HEK293 (cell line): ENCODE data around the gene ADSS1.

Experiments used
- BCL11A ChIP-seq: fragments of 450-650 bp; formaldehyde crosslinking; IDR thresholded peaks from 2 replicates; pipeline ENCODE4 v1.5.1; 2016; ENCODE audit warnings: low read depth, missing biosample characterization, missing genetic modification characterization
- BCL11B ChIP-seq: fragments of 450-650 bp; formaldehyde crosslinking; IDR thresholded peaks from 2 replicates; pipeline ENCODE4 v1.5.1; 2016; ENCODE audit warnings: low read depth, missing biosample characterization, missing genetic modification characterization
- GLIS2 ChIP-seq: fragments of 450-650 bp; formaldehyde crosslinking; IDR thresholded peaks from 2 replicates; pipeline ENCODE4 v1.5.1; 2016; ENCODE audit warnings: missing biosample characterization, missing genetic modification characterization
- KLF8 ChIP-seq: fragments of 450-650 bp; formaldehyde crosslinking; IDR thresholded peaks from 2 replicates; pipeline ENCODE4 v1.5.1; 2016; ENCODE audit warnings: missing biosample characterization, missing genetic modification characterization
- MZF1 ChIP-seq: fragments of 450-650 bp; formaldehyde crosslinking; IDR thresholded peaks from 2 replicates; pipeline ENCODE4 v1.5.1; 2017; ENCODE audit warnings: missing biosample characterization, missing genetic modification characterization, borderline replicate concordance
- SP2 ChIP-seq: fragments of 450-650 bp; formaldehyde crosslinking; IDR thresholded peaks from 2 replicates; pipeline ENCODE4 v1.5.1; 2016; ENCODE audit warnings: missing biosample characterization, missing genetic modification characterization
- SP7 ChIP-seq: fragments of 450-650 bp; formaldehyde crosslinking; IDR thresholded peaks from 2 replicates; pipeline ENCODE4 v1.5.1; 2016; ENCODE audit warnings: missing biosample characterization, missing genetic modification characterization
- ZBTB1 ChIP-seq: fragments of 450-650 bp; formaldehyde crosslinking; IDR thresholded peaks from 2 replicates; pipeline ENCODE4 v1.5.1; 2016; ENCODE audit warnings: missing biosample characterization, missing genetic modification characterization
- ZBTB17 ChIP-seq: fragments of 450-650 bp; formaldehyde crosslinking; IDR thresholded peaks from 2 replicates; pipeline ENCODE4 v1.5.1; 2016; ENCODE audit warnings: missing biosample characterization, missing genetic modification characterization
- ZBTB8A ChIP-seq: fragments of 450-650 bp; formaldehyde crosslinking; IDR thresholded peaks from 2 replicates; pipeline ENCODE4 v1.5.1; 2016; ENCODE audit warnings: missing biosample characterization, missing genetic modification characterization
- ZNF121 ChIP-seq: fragments of 450-650 bp; formaldehyde crosslinking; IDR thresholded peaks from 2 replicates; pipeline ENCODE4 v1.5.1; 2016; ENCODE audit warnings: missing biosample characterization, missing genetic modification characterization
- ZNF133 ChIP-seq: fragments of 450-650 bp; formaldehyde crosslinking; IDR thresholded peaks from 2 replicates; pipeline ENCODE4 v1.5.1; 2016; ENCODE audit warnings: missing biosample characterization, missing genetic modification characterization
- ZNF155 ChIP-seq: fragments of 450-650 bp; formaldehyde crosslinking; IDR thresholded peaks from 2 replicates; pipeline ENCODE4 v1.5.1; 2016; ENCODE audit warnings: missing biosample characterization, missing genetic modification characterization
- ZNF211 ChIP-seq: fragments of 450-650 bp; formaldehyde crosslinking; IDR thresholded peaks from 2 replicates; pipeline ENCODE4 v1.5.1; 2016; ENCODE audit warnings: low read depth, missing biosample characterization, missing genetic modification characterization
- ZNF214 ChIP-seq: fragments of 450-650 bp; formaldehyde crosslinking; IDR thresholded peaks from 2 replicates; pipeline ENCODE4 v1.5.1; 2017; ENCODE audit warnings: missing biosample characterization, mild to moderate bottlenecking, missing genetic modification characterization, borderline replicate concordance
- ZNF292 ChIP-seq: fragments of 450-650 bp; formaldehyde crosslinking; IDR thresholded peaks from 2 replicates; pipeline ENCODE4 v1.5.1; 2016; ENCODE audit warnings: low read depth, missing biosample characterization, missing genetic modification characterization, borderline replicate concordance
- ZNF335 ChIP-seq: fragments of 450-650 bp; formaldehyde crosslinking; conservative IDR thresholded peaks from 2 replicates; pipeline ENCODE4 v1.5.1; 2016; ENCODE audit warnings: missing biosample characterization, missing genetic modification characterization
- ZNF350 ChIP-seq: fragments of 450-650 bp; formaldehyde crosslinking; IDR thresholded peaks from 2 replicates; pipeline ENCODE4 v1.5.0; 2017; ENCODE audit warnings: missing biosample characterization, mild to moderate bottlenecking, missing genetic modification characterization
- ZNF391 ChIP-seq: fragments of 450-650 bp; formaldehyde crosslinking; IDR thresholded peaks from 2 replicates; pipeline ENCODE4 v1.5.1; 2016; ENCODE audit warnings: low read depth, missing biosample characterization, missing genetic modification characterization, borderline replicate concordance
- ZNF423 ChIP-seq: fragments of 450-650 bp; formaldehyde crosslinking; IDR thresholded peaks from 2 replicates; pipeline ENCODE4 v1.5.1; 2016; ENCODE audit warnings: missing biosample characterization, missing genetic modification characterization
- ZNF548 ChIP-seq: fragments of 450-650 bp; formaldehyde crosslinking; IDR thresholded peaks from 2 replicates; pipeline ENCODE4 v1.5.1; 2016; ENCODE audit warnings: missing biosample characterization, missing genetic modification characterization
- ZNF561 ChIP-seq: fragments of 450-650 bp; IDR thresholded peaks from 2 replicates; pipeline ENCODE4 v1.5.1; 2018; ENCODE audit warnings: missing biosample characterization, missing genetic modification characterization, borderline replicate concordance
- ZNF571 ChIP-seq: fragments of 450-650 bp; formaldehyde crosslinking; IDR thresholded peaks from 2 replicates; pipeline ENCODE4 v1.5.0; 2017; ENCODE audit warnings: missing biosample characterization, missing genetic modification characterization
- ZNF629 ChIP-seq: fragments of 450-650 bp; formaldehyde crosslinking; IDR thresholded peaks from 2 replicates; pipeline ENCODE4 v1.5.1; 2017; ENCODE audit warnings: missing biosample characterization, missing genetic modification characterization
- ZSCAN30 ChIP-seq: fragments of 450-650 bp; IDR thresholded peaks from 2 replicates; pipeline ENCODE4 v1.5.1; 2018; ENCODE audit warnings: missing biosample characterization, mild to moderate bottlenecking, missing genetic modification characterization, moderate library complexity
- TF ChIP-seq, protein P1 (sequence below): fragments of 450-650 bp; formaldehyde crosslinking; optimal IDR thresholded peaks from 2 replicates; pipeline ENCODE3; 2016; ENCODE audit warnings: missing biosample characterization, mild to moderate bottlenecking, missing genetic modification characterization
- TF ChIP-seq, protein P2 (sequence below): fragments of 450-650 bp; formaldehyde crosslinking; IDR thresholded peaks from 2 replicates; pipeline ENCODE4 v1.5.1; 2016; ENCODE audit warnings: missing biosample characterization, missing genetic modification characterization
- TF ChIP-seq, protein P3 (sequence below): fragments of 450-650 bp; formaldehyde crosslinking; IDR thresholded peaks from 2 replicates; pipeline ENCODE4 v1.5.1; 2016; ENCODE audit warnings: missing biosample characterization, missing genetic modification characterization, borderline replicate concordance
- TF ChIP-seq, protein P4 (sequence below): fragments of 450-650 bp; formaldehyde crosslinking; IDR thresholded peaks from 2 replicates; pipeline ENCODE4; 2016; ENCODE audit warnings: missing biosample characterization, missing genetic modification characterization
- TF ChIP-seq, protein P5 (sequence below): fragments of 450-650 bp; formaldehyde crosslinking; IDR thresholded peaks from 2 replicates; pipeline ENCODE4 v1.5.1; 2016; ENCODE audit warnings: missing biosample characterization, missing genetic modification characterization

Gene ADSS1

DNA sequence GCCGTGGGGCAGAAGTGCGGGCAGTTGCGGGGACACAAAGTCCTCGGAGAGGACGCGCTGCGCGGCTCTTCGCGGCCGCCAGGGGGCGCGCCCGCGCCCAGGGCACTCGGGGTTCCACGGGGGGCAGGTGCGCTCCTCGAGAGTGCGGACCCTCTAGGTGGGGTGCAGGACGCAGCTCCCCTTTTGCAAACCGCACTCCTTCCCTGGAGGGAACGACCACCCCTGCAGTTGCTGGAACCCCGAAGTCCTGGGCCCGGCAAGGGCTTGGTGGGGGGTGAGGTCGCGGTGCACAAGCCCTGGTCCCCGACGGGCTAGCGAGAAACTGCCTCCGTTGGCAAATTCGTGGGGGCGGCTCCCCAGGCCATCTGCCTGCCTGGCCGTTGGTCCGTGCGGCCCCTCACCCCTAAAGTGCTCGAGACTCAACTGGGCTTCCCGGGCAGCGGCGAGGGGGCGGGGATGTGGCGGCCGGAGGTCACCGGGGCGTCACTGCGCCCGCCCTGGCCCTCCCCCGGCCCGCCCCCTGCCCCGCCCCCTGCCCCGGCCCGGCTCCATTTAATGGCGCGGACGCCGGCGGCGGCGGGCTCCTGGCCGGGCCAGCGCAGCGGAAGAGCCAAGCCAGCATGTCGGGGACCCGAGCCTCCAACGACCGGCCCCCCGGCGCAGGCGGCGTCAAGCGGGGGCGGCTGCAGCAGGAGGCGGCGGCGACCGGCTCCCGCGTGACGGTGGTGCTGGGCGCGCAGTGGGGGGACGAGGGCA lies at the start of gene ADSS1 (continued):
- TF ChIP-seq KLF8 = peak; percentile 82
- no peak for TF ChIP-seq ZNF548
- TF ChIP-seq, protein P1, sequence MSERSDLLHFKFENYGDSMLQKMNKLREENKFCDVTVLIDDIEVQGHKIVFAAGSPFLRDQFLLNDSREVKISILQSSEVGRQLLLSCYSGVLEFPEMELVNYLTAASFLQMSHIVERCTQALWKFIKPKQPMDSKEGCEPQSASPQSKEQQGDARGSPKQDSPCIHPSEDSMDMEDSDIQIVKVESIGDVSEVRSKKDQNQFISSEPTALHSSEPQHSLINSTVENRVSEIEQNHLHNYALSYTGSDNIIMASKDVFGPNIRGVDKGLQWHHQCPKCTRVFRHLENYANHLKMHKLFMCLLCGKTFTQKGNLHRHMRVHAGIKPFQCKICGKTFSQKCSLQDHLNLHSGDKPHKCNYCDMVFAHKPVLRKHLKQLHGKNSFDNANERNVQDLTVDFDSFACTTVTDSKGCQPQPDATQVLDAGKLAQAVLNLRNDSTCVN = peak; percentile 68
- TF ChIP-seq, protein P2, sequence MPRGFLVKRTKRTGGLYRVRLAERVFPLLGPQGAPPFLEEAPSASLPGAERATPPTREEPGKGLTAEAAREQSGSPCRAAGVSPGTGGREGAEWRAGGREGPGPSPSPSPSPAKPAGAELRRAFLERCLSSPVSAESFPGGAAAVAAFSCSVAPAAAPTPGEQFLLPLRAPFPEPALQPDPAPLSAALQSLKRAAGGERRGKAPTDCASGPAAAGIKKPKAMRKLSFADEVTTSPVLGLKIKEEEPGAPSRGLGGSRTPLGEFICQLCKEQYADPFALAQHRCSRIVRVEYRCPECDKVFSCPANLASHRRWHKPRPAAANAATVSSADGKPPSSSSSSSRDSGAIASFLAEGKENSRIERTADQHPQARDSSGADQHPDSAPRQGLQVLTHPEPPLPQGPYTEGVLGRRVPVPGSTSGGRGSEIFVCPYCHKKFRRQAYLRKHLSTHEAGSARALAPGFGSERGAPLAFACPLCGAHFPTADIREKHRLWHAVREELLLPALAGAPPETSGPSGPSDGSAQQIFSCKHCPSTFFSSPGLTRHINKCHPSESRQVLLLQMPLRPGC = peak; percentile 51; the same call in 1 of the 2 replicates
- TF ChIP-seq ZSCAN30 (tag by site-specific recombination) = peak; percentile 73; the same call in 1 of the 2 replicates
- peak; percentile 96 for TF ChIP-seq GLIS2 (tag by site-specific recombination)
- peak; percentile 57 for TF ChIP-seq SP2 (tag by site-specific recombination)
- TF ChIP-seq ZNF423 (tag by site-specific recombination) = no peak
- TF ChIP-seq ZNF214 (tag by site-specific recombination) = no peak
- no peak for TF ChIP-seq ZNF133 (tag by site-specific recombination)
- TF ChIP-seq BCL11A (tag by site-specific recombination) = peak; percentile 83
- TF ChIP-seq ZNF561 = no peak
- no peak for TF ChIP-seq MZF1 (tag by site-specific recombination)
- no peak for TF ChIP-seq ZNF292
- 0 out of 2 replicates have a peak, but pooled peaks have one; percentile 71 for TF ChIP-seq ZBTB1 (tag by site-specific recombination)
- TF ChIP-seq, protein P3, sequence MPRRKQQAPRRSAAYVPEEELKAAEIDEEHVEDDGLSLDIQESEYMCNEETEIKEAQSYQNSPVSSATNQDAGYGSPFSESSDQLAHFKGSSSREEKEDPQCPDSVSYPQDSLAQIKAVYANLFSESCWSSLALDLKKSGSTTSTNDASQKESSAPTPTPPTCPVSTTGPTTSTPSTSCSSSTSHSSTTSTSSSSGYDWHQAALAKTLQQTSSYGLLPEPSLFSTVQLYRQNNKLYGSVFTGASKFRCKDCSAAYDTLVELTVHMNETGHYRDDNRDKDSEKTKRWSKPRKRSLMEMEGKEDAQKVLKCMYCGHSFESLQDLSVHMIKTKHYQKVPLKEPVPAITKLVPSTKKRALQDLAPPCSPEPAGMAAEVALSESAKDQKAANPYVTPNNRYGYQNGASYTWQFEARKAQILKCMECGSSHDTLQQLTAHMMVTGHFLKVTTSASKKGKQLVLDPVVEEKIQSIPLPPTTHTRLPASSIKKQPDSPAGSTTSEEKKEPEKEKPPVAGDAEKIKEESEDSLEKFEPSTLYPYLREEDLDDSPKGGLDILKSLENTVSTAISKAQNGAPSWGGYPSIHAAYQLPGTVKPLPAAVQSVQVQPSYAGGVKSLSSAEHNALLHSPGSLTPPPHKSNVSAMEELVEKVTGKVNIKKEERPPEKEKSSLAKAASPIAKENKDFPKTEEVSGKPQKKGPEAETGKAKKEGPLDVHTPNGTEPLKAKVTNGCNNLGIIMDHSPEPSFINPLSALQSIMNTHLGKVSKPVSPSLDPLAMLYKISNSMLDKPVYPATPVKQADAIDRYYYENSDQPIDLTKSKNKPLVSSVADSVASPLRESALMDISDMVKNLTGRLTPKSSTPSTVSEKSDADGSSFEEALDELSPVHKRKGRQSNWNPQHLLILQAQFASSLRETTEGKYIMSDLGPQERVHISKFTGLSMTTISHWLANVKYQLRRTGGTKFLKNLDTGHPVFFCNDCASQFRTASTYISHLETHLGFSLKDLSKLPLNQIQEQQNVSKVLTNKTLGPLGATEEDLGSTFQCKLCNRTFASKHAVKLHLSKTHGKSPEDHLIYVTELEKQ (tag by site-specific recombination) = no peak
- TF ChIP-seq, protein P4, sequence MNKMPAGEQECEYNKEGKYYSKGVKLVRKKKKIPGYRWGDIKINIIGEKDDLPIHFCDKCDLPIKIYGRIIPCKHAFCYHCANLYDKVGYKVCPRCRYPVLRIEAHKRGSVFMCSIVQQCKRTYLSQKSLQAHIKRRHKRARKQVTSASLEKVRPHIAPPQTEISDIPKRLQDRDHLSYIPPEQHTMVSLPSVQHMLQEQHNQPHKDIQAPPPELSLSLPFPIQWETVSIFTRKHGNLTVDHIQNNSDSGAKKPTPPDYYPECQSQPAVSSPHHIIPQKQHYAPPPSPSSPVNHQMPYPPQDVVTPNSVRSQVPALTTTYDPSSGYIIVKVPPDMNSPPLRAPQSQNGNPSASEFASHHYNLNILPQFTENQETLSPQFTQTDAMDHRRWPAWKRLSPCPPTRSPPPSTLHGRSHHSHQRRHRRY (tag by site-specific recombination) = peak; percentile 75; the same call in 1 of the 2 replicates
- peak; percentile 65; the same call in 1 of the 2 replicates for TF ChIP-seq ZBTB17 (tag by site-specific recombination)
- TF ChIP-seq ZNF121 = no peak
- TF ChIP-seq BCL11B (tag by site-specific recombination) = peak; percentile 88
- TF ChIP-seq ZNF629 (tag by site-specific recombination) = 0 out of 2 replicates have a peak, but pooled peaks have one; percentile 48
- no peak for TF ChIP-seq ZNF155 (tag by site-specific recombination)
- TF ChIP-seq SP7 (tag by site-specific recombination) = peak; percentile 65
- no peak for TF ChIP-seq ZNF571 (tag by site-specific recombination)
- TF ChIP-seq ZNF350 (tag by site-specific recombination) = no peak
- TF ChIP-seq ZNF391 (tag by site-specific recombination) = peak; percentile 58; the same call in 1 of the 2 replicates
- no peak for TF ChIP-seq ZNF211 (tag by site-specific recombination)
- TF ChIP-seq, protein P5, sequence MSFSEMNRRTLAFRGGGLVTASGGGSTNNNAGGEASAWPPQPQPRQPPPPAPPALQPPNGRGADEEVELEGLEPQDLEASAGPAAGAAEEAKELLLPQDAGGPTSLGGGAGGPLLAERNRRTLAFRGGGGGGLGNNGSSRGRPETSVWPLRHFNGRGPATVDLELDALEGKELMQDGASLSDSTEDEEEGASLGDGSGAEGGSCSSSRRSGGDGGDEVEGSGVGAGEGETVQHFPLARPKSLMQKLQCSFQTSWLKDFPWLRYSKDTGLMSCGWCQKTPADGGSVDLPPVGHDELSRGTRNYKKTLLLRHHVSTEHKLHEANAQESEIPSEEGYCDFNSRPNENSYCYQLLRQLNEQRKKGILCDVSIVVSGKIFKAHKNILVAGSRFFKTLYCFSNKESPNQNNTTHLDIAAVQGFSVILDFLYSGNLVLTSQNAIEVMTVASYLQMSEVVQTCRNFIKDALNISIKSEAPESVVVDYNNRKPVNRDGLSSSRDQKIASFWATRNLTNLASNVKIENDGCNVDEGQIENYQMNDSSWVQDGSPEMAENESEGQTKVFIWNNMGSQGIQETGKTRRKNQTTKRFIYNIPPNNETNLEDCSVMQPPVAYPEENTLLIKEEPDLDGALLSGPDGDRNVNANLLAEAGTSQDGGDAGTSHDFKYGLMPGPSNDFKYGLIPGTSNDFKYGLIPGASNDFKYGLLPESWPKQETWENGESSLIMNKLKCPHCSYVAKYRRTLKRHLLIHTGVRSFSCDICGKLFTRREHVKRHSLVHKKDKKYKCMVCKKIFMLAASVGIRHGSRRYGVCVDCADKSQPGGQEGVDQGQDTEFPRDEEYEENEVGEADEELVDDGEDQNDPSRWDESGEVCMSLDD = peak; percentile 100
- TF ChIP-seq ZNF335 (tag by site-specific recombination) = peak; percentile 42
- peak; percentile 53 for TF ChIP-seq ZBTB8A (tag by site-specific recombination)
